Adrenal gland (tissue), 12 donors: Measurements from ENCODE around the gene ATP8B1. TPM values are rescaled to one million over a fixed set of nuclear protein-coding genes. Genes with fewer than 3 reads are reported as not detected.

ENCODE experiments used
- DNase-seq, 7 donors: peaks; one replicate each; pipeline ENCODE4 v3.0.0-alpha.2; 2019 to 2020
- H3K27ac ChIP-seq, 5 donors: fragments of 200-600 bp; sonication (generic) in 4 of 5; 1 replicate in 3 of 5; 2 replicates in 2 of 5; pipeline versions ENCODE4 v1.5.1 to v1.8.0; 2016 to 2020; ENCODE audit warnings: mild to moderate bottlenecking in 1 of 5
- H3K27me3 ChIP-seq: fragments of 200-600 bp; 2 replicates; pipeline ENCODE4 v1.8.0; 2021
- H3K36me3 ChIP-seq, 2 donors: fragments of 200-600 bp; replicated peaks in 1 of 2; 1 replicate in 1 of 2; 2 replicates in 1 of 2; pipeline versions ENCODE4 v1.5.1 to v1.8.0; 2018 to 2022
- H3K4me1 ChIP-seq, 2 donors: fragments of 200-600 bp; replicated peaks in 1 of 2; 1 replicate in 1 of 2; 2 replicates in 1 of 2; pipeline versions ENCODE4 v1.5.1 to v1.8.0; 2018 to 2021
- H3K4me3 ChIP-seq, 4 donors: fragments of 200-600 bp; sonication (generic) in 3 of 4; one replicate each; pipeline ENCODE4 v1.5.1; 2016 to 2018
- H3K9me3 ChIP-seq, 3 donors: fragments of 200-600 bp; sonication (generic) in 1 of 3; replicated peaks in 1 of 3; 1 replicate in 2 of 3; 2 replicates in 1 of 3; pipeline versions ENCODE4 v1.5.1 to v1.8.0; 2016 to 2021
- POLR2A ChIP-seq, 2 donors: fragments of 450-650 bp; IDR thresholded peaks; one replicate each; pipeline ENCODE4 v1.6.1; 2017; ENCODE audit warnings: antibody characterized with exemption in 2 of 2, mild to moderate bottlenecking in 2 of 2, moderate library complexity in 1 of 2
- WGBS, 4 donors: extraction: QIAGEN DNeasy Blood & Tissue Kit in 2 of 4; methylation state at CpG; one replicate each; pipeline versions ENCODE4 v1.1.5 to v1.1.7; 2013 to 2017; 5-methylcytosine and 5-hydroxymethylcytosine counted together
- intact Hi-C, 2 donors: fragments of 100-400 bp; cut with DNase I; formaldehyde crosslinking; loops; one replicate each; pipeline versions ENCODE4 v1.14.1 to v1.15.0; 2022 to 2023
- polyA plus RNA-seq, 3 donors: library from polyadenylated mRNA; stranded (reverse); fragments of 200-250 nt in 2 of 3; fragments of 350-450 nt in 1 of 3; fragmentation: Illumina TruSeq in 1 of 3; extraction: RNeasy Lipid Tissue Mini Kit (QIAGEN cat#74804) in 1 of 3; gene quantifications; one replicate each; pipeline ENCODE4 v1.2.3, GENCODE V29; 2013 to 2014
- total RNA-seq, 9 donors: library from RNA; depleted of rRNA in 4 of 9; stranded (reverse); fragments of >200 nt in 4 of 9; fragments of 120-200 nt in 1 of 9; fragmentation: NEBNext Ultra II Directional in 1 of 9; extraction: Animal tissue kit (Norgen Biotek cat#: 25700) in 1 of 9; gene quantifications; one replicate each; pipeline versions ENCODE4 v1.1.0 to v1.2.4, GENCODE V29; 2013 to 2023
- TF ChIP-seq, protein P1 (sequence below), 6 experiments: fragments of 450-650 bp in 4 of 6; fragments of 200-600 bp in 2 of 6; sonication (generic) in 1 of 6; IDR thresholded peaks; 1 replicate in 5 of 6; 2 replicates in 1 of 6; pipeline versions ENCODE4 v1.5.1 to v1.8.0; 2016 to 2021; ENCODE audit warnings: antibody characterized with exemption in 6 of 6, mild to moderate bottlenecking in 2 of 6, moderate library complexity in 1 of 6
- donor health status: healthy with polysubstance abuse.
- donor health status: Bipolar disorder and iron deficiency.
- donor health status: DM: yes; HTN: yes; CAD: no.
- donor health status: DM: no; HTN: no; CAD: no.
- donor health status: DM: no; HTN: no; CAD: no.
- donor health status: DM: yes; HTN: yes; CAD: no.

ATP8B1 gene
- total and polyA plus RNA-seq, 12 donors: 4.3 to 42.5 (median 14.4) TPM

DNA sequence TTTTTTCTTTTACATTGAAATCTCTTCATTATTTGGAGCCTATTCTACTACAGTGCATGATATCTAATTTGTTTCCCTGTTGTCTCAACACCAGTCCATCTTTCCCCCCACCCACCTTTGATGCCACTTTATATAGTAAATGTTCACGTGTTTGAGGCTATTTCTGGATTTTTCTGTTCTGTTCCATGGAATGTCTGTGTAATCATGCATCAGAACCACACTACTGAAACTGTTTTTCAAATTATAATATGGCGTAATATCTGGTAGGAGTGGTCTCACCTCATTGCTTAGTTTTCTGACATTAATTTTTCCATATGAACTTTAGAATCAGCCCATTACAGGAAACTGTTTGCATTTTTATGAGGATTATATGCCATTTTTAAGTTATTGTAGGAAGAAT, 162.4 kb downstream of the ATP8B1 start:
- intact Hi-C loops: loop anchor here in 1 of 2 donors (10.0 kb wide), 1 partner anchor 164 kb away; the partner anchor contains the start of gene ATP8B1
- DNase-seq: no peak
- no peak overlapping the region for H3K27ac ChIP-seq
- 89 to 94% (median 90%) methylated on average over 2 of the region's 2 CpGs for WGBS, 4 donors
- no peaks in the 10 kb centered on the region for H3K4me1 ChIP-seq
- H3K36me3 ChIP-seq: no peaks in the 10 kb centered on the region
- TF ChIP-seq, protein P1, sequence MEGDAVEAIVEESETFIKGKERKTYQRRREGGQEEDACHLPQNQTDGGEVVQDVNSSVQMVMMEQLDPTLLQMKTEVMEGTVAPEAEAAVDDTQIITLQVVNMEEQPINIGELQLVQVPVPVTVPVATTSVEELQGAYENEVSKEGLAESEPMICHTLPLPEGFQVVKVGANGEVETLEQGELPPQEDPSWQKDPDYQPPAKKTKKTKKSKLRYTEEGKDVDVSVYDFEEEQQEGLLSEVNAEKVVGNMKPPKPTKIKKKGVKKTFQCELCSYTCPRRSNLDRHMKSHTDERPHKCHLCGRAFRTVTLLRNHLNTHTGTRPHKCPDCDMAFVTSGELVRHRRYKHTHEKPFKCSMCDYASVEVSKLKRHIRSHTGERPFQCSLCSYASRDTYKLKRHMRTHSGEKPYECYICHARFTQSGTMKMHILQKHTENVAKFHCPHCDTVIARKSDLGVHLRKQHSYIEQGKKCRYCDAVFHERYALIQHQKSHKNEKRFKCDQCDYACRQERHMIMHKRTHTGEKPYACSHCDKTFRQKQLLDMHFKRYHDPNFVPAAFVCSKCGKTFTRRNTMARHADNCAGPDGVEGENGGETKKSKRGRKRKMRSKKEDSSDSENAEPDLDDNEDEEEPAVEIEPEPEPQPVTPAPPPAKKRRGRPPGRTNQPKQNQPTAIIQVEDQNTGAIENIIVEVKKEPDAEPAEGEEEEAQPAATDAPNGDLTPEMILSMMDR (IDR thresholded peaks at IDR 0.05): no peak
- no peak for TF ChIP-seq POLR2A (IDR thresholded peaks at IDR 0.05)
- no peaks in the 10 kb centered on the region for H3K27me3 ChIP-seq
- H3K9me3 ChIP-seq: no peaks in the 10 kb centered on the region
- no peak overlapping the region for H3K4me3 ChIP-seq

DNA sequence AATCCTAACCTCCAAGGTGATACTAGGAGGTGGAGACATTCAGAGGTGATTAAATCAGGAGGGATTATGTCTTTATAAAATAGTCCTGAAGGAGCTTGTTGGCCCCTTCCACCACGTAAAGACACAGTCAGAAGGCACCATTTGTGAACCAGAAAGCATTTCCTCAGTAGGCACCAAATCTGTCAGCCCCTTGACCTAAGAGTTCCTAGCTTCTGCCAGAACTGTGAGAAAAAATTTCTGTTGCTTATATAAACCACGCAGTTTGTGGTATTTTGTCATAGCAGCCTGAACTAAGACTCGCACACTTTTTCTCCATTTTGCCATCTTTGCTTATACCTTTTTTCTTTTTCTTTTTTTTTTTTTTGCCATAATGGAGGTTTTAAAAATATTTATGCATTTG, 162.9 kb downstream of the ATP8B1 start:
- H3K9me3 ChIP-seq: no peaks in the 10 kb centered on the region
- no peak overlapping the region for H3K4me3 ChIP-seq
- WGBS, 4 donors: 61 to 66% (median 62%) methylated on average over 3 of the region's 3 CpGs
- H3K27ac ChIP-seq: no peak overlapping the region
- no peak for DNase-seq
- no peaks in the 10 kb centered on the region for H3K27me3 ChIP-seq
- no peak for TF ChIP-seq POLR2A (IDR thresholded peaks at IDR 0.05)
- TF ChIP-seq, protein P1 (IDR thresholded peaks at IDR 0.05): no peak
- no peaks in the 10 kb centered on the region for H3K4me1 ChIP-seq
- intact Hi-C loops: loop anchor here in 1 of 2 donors (10.0 kb wide), 1 partner anchor 165 kb away; the partner anchor contains the start of gene ATP8B1
- no peaks in the 10 kb centered on the region for H3K36me3 ChIP-seq

DNA sequence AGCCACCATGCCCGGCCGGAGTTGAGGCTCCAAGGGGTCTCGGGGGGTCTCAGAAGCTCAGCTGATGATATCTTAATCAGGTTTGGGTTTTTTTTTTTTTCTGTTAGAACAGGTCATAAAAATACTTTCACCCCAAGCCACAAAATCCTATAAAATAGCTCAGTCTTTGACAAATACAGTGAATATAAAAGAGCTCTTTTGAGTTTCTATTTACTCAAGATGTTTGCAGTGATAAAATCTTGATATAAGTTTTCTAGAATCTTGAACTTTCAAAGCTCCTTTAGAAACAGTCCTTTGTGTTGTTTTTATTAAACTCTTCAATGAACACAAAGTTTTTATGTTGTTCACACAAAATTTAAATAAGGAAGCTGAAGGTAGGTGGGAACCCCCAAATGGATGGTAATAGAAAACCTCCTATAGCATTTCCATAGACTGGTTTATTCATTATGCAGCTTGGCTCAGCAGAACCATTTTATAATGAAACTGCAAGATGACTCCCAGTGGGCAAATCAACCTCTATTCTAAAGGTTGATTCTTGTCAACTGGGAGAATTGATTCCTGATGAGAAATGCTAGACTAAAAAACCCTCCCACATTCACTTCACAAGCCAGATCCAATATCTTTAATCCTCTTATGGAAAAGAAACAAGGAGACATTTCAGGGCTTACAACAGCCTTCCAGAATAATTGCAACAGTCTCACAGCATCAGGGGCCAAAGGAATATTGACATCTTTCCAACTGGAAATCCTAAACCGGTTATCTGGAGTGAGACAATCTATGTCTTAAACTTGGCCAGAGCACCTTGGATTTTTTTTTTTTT, 167.9 kb downstream of the ATP8B1 start:
- WGBS, 4 donors: 77 to 82% (median 79%) methylated on average over 4 of the region's 4 CpGs

DNA sequence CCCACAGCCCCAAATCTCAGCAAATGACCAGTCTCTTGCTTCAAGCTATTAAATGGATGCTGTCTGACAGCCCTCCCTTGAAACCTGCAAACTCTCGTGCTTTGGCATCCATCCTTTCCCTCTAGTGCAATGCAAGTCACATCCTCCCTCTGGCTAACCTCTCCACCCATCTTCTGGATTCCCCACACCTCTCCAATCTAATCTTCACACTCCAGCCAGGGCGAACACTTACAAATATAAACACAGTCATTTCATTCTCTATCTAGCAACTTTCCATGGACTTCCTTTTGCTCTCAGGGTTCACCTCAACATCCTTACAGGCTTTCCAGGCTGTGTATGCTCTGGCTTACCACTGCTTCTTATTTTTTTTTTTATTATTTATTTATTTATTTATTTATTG, 171.4 kb downstream of the ATP8B1 start:
- no peaks in the 10 kb centered on the region for H3K36me3 ChIP-seq
- H3K27me3 ChIP-seq: no peaks in the 10 kb centered on the region
- intact Hi-C loops: no loop called here
- H3K27ac ChIP-seq: no peak overlapping the region
- peaks cover 0 to 6% of the 10 kb centered on the region in 2 donors for H3K4me1 ChIP-seq
- DNase-seq: peak in 1 of 7 donors; percentile 28
- TF ChIP-seq POLR2A (IDR thresholded peaks at IDR 0.05): no peak
- TF ChIP-seq, protein P1 (IDR thresholded peaks at IDR 0.05): no peak
- H3K4me3 ChIP-seq: no peak overlapping the region
- WGBS, 4 donors: 90 to 94% (median 93%) methylated on average over 2 of the region's 2 CpGs
- no peaks in the 10 kb centered on the region for H3K9me3 ChIP-seq

More for the DNA sequence above, 167.9 kb downstream of the ATP8B1 start:
- H3K4me3 ChIP-seq: no peak overlapping the region
- H3K27ac ChIP-seq: no peak overlapping the region
- intact Hi-C loops: no loop called here
- no peaks in the 10 kb centered on the region for H3K36me3 ChIP-seq
- DNase-seq: no peak
- no peak for TF ChIP-seq POLR2A (IDR thresholded peaks at IDR 0.05)
- H3K9me3 ChIP-seq: no peaks in the 10 kb centered on the region
- no peaks in the 10 kb centered on the region for H3K27me3 ChIP-seq
- H3K4me1 ChIP-seq: peaks cover 0 to 6% of the 10 kb centered on the region in 2 donors
